Measurements from ENCODE around the gene RGS9BP.

GRCh38 chr19:32687681-32688080, 12.0 kb downstream of the RGS9BP start:
- TF ChIP-seq CTCF (IDR thresholded peaks at IDR 0.05 in 4 of 5, conservative IDR thresholded peaks at IDR 0.05 in 1 of 5) (no peak), POLR2A (IDR thresholded peaks at IDR 0.05) (no peak)

Data from gastrocnemius medialis (tissue), 4 donors.